ENCODE results near the gene TGFBI.

Gene TGFBI

GRCh38 chr5:135993880-135994636, 34.7 kb upstream of the TGFBI start:
- H3K4me1 ChIP-seq (ENCODE audit: control insufficient read depth, insufficient read depth, low read length): peaks cover 10% of the 10 kb centered on the region
- H3K27ac ChIP-seq (ENCODE audit: low read depth, low read length): peak overlapping the region; percentile 57
- H3K36me3 ChIP-seq (ENCODE audit: control insufficient read depth, insufficient read depth, low read length): no peaks in the 10 kb centered on the region
- no peaks in the 10 kb centered on the region for H3K27me3 ChIP-seq (ENCODE audit: control insufficient read depth, insufficient read depth, low read length)
- H3K9ac ChIP-seq (ENCODE audit: low read length): no peak overlapping the region
- H3K4me3 ChIP-seq (ENCODE audit: low read length): no peak overlapping the region

GRCh38 chr5:135995976-135996375, 32.8 kb upstream of the TGFBI start:
- H3K4me1 ChIP-seq (ENCODE audit: control insufficient read depth, insufficient read depth, low read length): peaks cover 10% of the 10 kb centered on the region
- no peak overlapping the region for H3K27ac ChIP-seq (ENCODE audit: low read depth, low read length)
- no peaks in the 10 kb centered on the region for H3K36me3 ChIP-seq (ENCODE audit: control insufficient read depth, insufficient read depth, low read length)
- no peak overlapping the region for H3K9ac ChIP-seq (ENCODE audit: low read length)
- H3K27me3 ChIP-seq (ENCODE audit: control insufficient read depth, insufficient read depth, low read length): no peaks in the 10 kb centered on the region
- H3K4me3 ChIP-seq (ENCODE audit: low read length): no peak overlapping the region

- H3K4me3 ChIP-seq (ENCODE audit: low read length): no peak overlapping the region
- H3K9ac ChIP-seq (ENCODE audit: low read length): no peak overlapping the region
- H3K4me1 ChIP-seq (ENCODE audit: control insufficient read depth, insufficient read depth, low read length): peaks cover 10% of the 10 kb centered on the region
- no peaks in the 10 kb centered on the region for H3K36me3 ChIP-seq (ENCODE audit: control insufficient read depth, insufficient read depth, low read length)
- no peaks in the 10 kb centered on the region for H3K27me3 ChIP-seq (ENCODE audit: control insufficient read depth, insufficient read depth, low read length)
- H3K27ac ChIP-seq (ENCODE audit: low read depth, low read length): no peak overlapping the region
Measured at GRCh38 chr5:135996611-135997010, 32.2 kb upstream of the TGFBI start.

- peaks cover 10% of the 10 kb centered on the region for H3K4me1 ChIP-seq (ENCODE audit: control insufficient read depth, insufficient read depth, low read length)
- no peak overlapping the region for H3K4me3 ChIP-seq (ENCODE audit: low read length)
- no peaks in the 10 kb centered on the region for H3K36me3 ChIP-seq (ENCODE audit: control insufficient read depth, insufficient read depth, low read length)
- H3K9ac ChIP-seq (ENCODE audit: low read length): no peak overlapping the region
- no peaks in the 10 kb centered on the region for H3K27me3 ChIP-seq (ENCODE audit: control insufficient read depth, insufficient read depth, low read length)
- no peak overlapping the region for H3K27ac ChIP-seq (ENCODE audit: low read depth, low read length)
Measured at GRCh38 chr5:135997673-135998335, 31.0 kb upstream of the TGFBI start.

- H3K36me3 ChIP-seq (ENCODE audit: control insufficient read depth, insufficient read depth, low read length): no peaks in the 10 kb centered on the region
- H3K9ac ChIP-seq (ENCODE audit: low read length): no peak overlapping the region
- no peaks in the 10 kb centered on the region for H3K4me1 ChIP-seq (ENCODE audit: control insufficient read depth, insufficient read depth, low read length)
- no peak overlapping the region for H3K27ac ChIP-seq (ENCODE audit: low read depth, low read length)
- no peak overlapping the region for H3K4me3 ChIP-seq (ENCODE audit: low read length)
- H3K27me3 ChIP-seq (ENCODE audit: control insufficient read depth, insufficient read depth, low read length): no peaks in the 10 kb centered on the region
Measured at GRCh38 chr5:135998889-135999288, 29.9 kb upstream of the TGFBI start.

GRCh38 chr5:135999406-136000139, 29.2 kb upstream of the TGFBI start:
- H3K9ac ChIP-seq (ENCODE audit: low read length): no peak overlapping the region

GRCh38 chr5:136000147-136000546, 28.6 kb upstream of the TGFBI start:
- Histone ChIP-seq H3K4me1 (ENCODE audit: control insufficient read depth, insufficient read depth, low read length) (no peaks in the 10 kb centered on the region), H3K27me3 (ENCODE audit: control insufficient read depth, insufficient read depth, low read length) (no peaks in the 10 kb centered on the region), H3K36me3 (ENCODE audit: control insufficient read depth, insufficient read depth, low read length) (no peaks in the 10 kb centered on the region), H3K27ac (ENCODE audit: low read depth, low read length) (no peak overlapping the region), H3K9ac (ENCODE audit: low read length) (no peak overlapping the region), H3K4me3 (ENCODE audit: low read length) (no peak overlapping the region)

More at GRCh38 chr5:135999406-136000139, 29.2 kb upstream of the TGFBI start:
- Histone ChIP-seq H3K4me3 (ENCODE audit: low read length) (no peak overlapping the region), H3K27me3 (ENCODE audit: control insufficient read depth, insufficient read depth, low read length) (no peaks in the 10 kb centered on the region), H3K36me3 (ENCODE audit: control insufficient read depth, insufficient read depth, low read length) (no peaks in the 10 kb centered on the region), H3K27ac (ENCODE audit: low read depth, low read length) (no peak overlapping the region), H3K4me1 (ENCODE audit: control insufficient read depth, insufficient read depth, low read length) (no peaks in the 10 kb centered on the region)

- H3K4me3 ChIP-seq (ENCODE audit: low read length): no peak overlapping the region
- no peak overlapping the region for H3K27ac ChIP-seq (ENCODE audit: low read depth, low read length)
- H3K36me3 ChIP-seq (ENCODE audit: control insufficient read depth, insufficient read depth, low read length): no peaks in the 10 kb centered on the region
Measured at GRCh38 chr5:136000932-136001331, 27.9 kb upstream of the TGFBI start.

GRCh38 chr5:136001466-136001981, 27.3 kb upstream of the TGFBI start:
- no peak overlapping the region for H3K9ac ChIP-seq (ENCODE audit: low read length)
- no peaks in the 10 kb centered on the region for H3K4me1 ChIP-seq (ENCODE audit: control insufficient read depth, insufficient read depth, low read length)
- H3K27ac ChIP-seq (ENCODE audit: low read depth, low read length): no peak overlapping the region
- no peaks in the 10 kb centered on the region for H3K36me3 ChIP-seq (ENCODE audit: control insufficient read depth, insufficient read depth, low read length)
- H3K4me3 ChIP-seq (ENCODE audit: low read length): no peak overlapping the region
- no peaks in the 10 kb centered on the region for H3K27me3 ChIP-seq (ENCODE audit: control insufficient read depth, insufficient read depth, low read length)

More at GRCh38 chr5:136000932-136001331, 27.9 kb upstream of the TGFBI start:
- H3K27me3 ChIP-seq (ENCODE audit: control insufficient read depth, insufficient read depth, low read length): no peaks in the 10 kb centered on the region
- no peaks in the 10 kb centered on the region for H3K4me1 ChIP-seq (ENCODE audit: control insufficient read depth, insufficient read depth, low read length)
- H3K9ac ChIP-seq (ENCODE audit: low read length): no peak overlapping the region

GRCh38 chr5:136004436-136004835, 24.4 kb upstream of the TGFBI start:
- Histone ChIP-seq H3K27ac (ENCODE audit: low read depth, low read length) (no peak overlapping the region), H3K27me3 (ENCODE audit: control insufficient read depth, insufficient read depth, low read length) (no peaks in the 10 kb centered on the region), H3K4me3 (ENCODE audit: low read length) (no peak overlapping the region), H3K36me3 (ENCODE audit: control insufficient read depth, insufficient read depth, low read length) (no peaks in the 10 kb centered on the region), H3K4me1 (ENCODE audit: control insufficient read depth, insufficient read depth, low read length) (no peaks in the 10 kb centered on the region), H3K9ac (ENCODE audit: low read length) (no peak overlapping the region)

- Histone ChIP-seq H3K27me3 (ENCODE audit: control insufficient read depth, insufficient read depth, low read length) (no peaks in the 10 kb centered on the region), H3K4me1 (ENCODE audit: control insufficient read depth, insufficient read depth, low read length) (no peaks in the 10 kb centered on the region), H3K27ac (ENCODE audit: low read depth, low read length) (no peak overlapping the region), H3K9ac (ENCODE audit: low read length) (no peak overlapping the region), H3K36me3 (ENCODE audit: control insufficient read depth, insufficient read depth, low read length) (no peaks in the 10 kb centered on the region), H3K4me3 (ENCODE audit: low read length) (no peak overlapping the region)
Measured at GRCh38 chr5:136005476-136005875, 23.3 kb upstream of the TGFBI start.

GRCh38 chr5:136006164-136006563, 22.6 kb upstream of the TGFBI start:
- Histone ChIP-seq H3K27me3 (ENCODE audit: control insufficient read depth, insufficient read depth, low read length) (no peaks in the 10 kb centered on the region), H3K4me3 (ENCODE audit: low read length) (no peak overlapping the region), H3K27ac (ENCODE audit: low read depth, low read length) (no peak overlapping the region)

More at GRCh38 chr5:136006164-136006563, 22.6 kb upstream of the TGFBI start:
- Histone ChIP-seq H3K4me1 (ENCODE audit: control insufficient read depth, insufficient read depth, low read length) (no peaks in the 10 kb centered on the region), H3K36me3 (ENCODE audit: control insufficient read depth, insufficient read depth, low read length) (no peaks in the 10 kb centered on the region), H3K9ac (ENCODE audit: low read length) (no peak overlapping the region)
